GM12864 (cell line): ENCODE data around the gene ASIC1.

Experiments used
- DNase-seq: peaks from one replicate; pipeline ENCODE4 v3.0.0-alpha.2; 2011; ENCODE audit warnings: low read depth
- H3K4me3 ChIP-seq: 2 replicates; pipeline ENCODE4 v1.5.1; 2011; ENCODE audit warnings: mild to moderate bottlenecking, low read depth, low read length, control low read depth
- TF ChIP-seq, protein P1 (sequence below): IDR thresholded peaks from 2 replicates; pipeline ENCODE4 v1.5.1; 2011; ENCODE audit warnings: low read depth, mild to moderate bottlenecking, moderate library complexity, low read length, control low read depth, inconsistent platforms; ENCODE audit errors: missing control alignments

Gene ASIC1

DNA sequence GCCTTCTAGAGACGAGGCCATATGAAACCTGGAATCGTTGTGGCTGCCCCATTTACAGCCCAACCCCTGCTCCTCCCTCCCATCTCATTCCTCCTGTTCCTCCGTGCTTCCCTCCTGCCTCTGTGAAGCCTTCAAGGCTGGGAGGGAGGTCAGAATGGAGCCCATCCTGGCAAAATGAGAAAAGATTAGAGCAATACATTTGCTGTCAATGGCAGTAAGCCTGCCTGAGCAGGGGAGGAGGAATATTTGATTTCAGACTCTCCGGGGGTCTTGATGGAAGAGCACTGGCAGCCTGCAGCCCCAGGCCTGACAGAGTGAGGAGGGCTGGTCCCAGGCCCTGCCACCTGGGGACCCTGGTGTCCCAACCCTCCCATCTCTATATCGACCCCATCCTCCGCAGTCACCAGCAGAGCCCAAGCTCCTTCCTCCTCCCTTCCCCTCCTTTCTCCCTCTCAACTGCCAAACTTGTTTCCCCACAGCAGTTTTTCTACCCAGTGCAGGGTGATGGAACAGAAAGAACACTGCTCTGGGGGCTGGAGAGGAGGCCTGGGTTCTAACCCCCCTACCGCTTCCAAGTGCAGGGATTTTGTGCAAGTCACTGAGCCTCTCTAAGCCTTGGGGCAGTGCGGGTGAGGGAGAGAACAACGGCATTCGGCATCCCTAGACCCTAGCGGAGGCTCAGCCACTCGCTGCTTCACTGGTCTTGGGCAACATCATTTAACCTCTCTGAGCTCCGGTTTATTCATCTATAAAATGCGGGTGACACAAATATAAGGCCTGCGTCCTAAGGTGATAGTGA, 16.1 kb upstream of the ASIC1 start:
- no peak overlapping the region for H3K4me3 ChIP-seq
- DNase-seq: no peak
- TF ChIP-seq, protein P1, sequence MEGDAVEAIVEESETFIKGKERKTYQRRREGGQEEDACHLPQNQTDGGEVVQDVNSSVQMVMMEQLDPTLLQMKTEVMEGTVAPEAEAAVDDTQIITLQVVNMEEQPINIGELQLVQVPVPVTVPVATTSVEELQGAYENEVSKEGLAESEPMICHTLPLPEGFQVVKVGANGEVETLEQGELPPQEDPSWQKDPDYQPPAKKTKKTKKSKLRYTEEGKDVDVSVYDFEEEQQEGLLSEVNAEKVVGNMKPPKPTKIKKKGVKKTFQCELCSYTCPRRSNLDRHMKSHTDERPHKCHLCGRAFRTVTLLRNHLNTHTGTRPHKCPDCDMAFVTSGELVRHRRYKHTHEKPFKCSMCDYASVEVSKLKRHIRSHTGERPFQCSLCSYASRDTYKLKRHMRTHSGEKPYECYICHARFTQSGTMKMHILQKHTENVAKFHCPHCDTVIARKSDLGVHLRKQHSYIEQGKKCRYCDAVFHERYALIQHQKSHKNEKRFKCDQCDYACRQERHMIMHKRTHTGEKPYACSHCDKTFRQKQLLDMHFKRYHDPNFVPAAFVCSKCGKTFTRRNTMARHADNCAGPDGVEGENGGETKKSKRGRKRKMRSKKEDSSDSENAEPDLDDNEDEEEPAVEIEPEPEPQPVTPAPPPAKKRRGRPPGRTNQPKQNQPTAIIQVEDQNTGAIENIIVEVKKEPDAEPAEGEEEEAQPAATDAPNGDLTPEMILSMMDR: no peak

GRCh38 chr12:50041962-50042361, 15.4 kb upstream of the ASIC1 start:
- no peak overlapping the region for H3K4me3 ChIP-seq
- no peak for DNase-seq
- TF ChIP-seq, protein P1: no peak

DNA sequence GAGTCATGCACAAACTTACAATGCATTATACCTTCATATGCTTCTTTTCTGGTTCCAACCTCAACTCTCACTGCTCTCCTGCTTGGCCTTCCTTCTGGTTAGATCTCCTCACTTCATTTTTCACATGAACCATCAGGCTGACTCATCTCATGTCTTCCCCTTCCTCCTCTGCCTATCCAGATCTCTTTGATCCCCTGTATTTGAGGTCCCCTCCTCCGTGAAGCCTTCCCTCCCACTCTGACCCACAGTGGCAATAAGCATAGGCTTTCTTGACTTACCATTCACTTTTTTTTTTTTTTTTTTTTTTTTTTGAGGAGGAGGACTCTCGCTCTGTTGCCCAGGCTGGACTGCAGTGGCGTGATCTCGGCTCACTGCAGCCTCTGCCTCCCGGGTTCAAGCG, 14.7 kb upstream of the ASIC1 start:
- no peak overlapping the region for H3K4me3 ChIP-seq
- TF ChIP-seq, protein P1: no peak
- DNase-seq: no peak

- no peak overlapping the region for H3K4me3 ChIP-seq
- DNase-seq: no peak
- TF ChIP-seq, protein P1: no peak
Observed at GRCh38 chr12:50043308-50043707, 14.1 kb upstream of the ASIC1 start.

DNA sequence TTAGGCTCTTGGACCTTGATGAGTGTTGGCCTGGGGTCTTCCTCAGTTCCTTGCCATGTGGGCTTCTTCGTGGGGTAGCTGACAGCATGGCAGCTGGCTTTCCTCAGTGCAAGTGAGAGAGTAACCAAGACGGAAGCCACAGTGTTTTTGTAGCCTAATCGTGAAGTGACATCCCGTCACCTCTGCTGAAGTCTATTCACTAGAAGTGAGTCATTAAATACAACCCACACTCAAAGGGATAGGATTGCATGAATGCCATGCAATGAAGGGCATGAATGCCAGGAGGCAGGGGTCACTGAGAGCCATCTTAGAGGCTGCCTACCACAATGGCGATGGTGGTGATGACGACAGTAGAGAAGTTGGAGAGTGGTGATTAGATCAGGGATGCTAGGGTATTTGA, 13.5 kb upstream of the ASIC1 start:
- no peak overlapping the region for H3K4me3 ChIP-seq
- TF ChIP-seq, protein P1: no peak
- no peak for DNase-seq

DNA sequence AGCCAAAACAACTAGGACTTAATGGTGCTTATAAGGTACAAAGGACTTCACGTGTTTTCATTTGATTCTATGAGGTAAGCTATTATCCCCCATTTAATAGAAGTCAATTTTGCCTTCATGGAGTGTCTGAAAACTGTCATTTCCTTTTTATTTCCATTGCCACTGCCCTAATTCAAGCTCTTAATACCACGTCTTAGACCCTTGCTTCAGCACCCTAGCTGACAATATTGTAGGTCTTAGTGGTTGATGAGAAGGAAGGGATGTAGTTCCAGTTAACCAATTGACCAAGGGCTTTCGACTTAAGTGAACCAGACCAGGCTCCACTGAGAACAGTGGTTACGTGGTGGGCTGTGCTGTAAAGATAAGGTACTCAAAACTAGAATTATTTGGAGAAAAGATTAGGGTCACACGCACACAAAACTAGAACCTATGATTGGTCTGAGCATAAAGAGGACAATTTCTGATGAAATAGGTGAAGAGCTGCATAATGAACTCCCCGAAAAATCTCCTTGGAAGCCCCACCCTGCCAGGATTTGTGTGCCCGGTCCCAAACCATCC, 9.6 kb upstream of the ASIC1 start:
- TF ChIP-seq, protein P1: no peak
- no peak for DNase-seq
- no peak overlapping the region for H3K4me3 ChIP-seq
